GM18909 (cell line): ENCODE data around the gene PTPRN2.

Experiments
- ATAC-seq: cut with Tn5 transposase; IDR thresholded peaks from one replicate; pipeline ENCODE4 v1.9.1; 2021; ENCODE audit warnings: mild to moderate bottlenecking; ENCODE audit not compliant: unreplicated experiment, poor library complexity

Gene PTPRN2

GRCh38 chr7:158603773-158604755 is 16.4 kb upstream of the PTPRN2 start:
- peak; percentile 22 for ATAC-seq

- peak; percentile 70 for ATAC-seq
Observed at GRCh38 chr7:158602905-158603772, 15.5 kb upstream of the PTPRN2 start.

- ATAC-seq = no peak
Observed at GRCh38 chr7:158602041-158602440, 14.4 kb upstream of the PTPRN2 start.

GRCh38 chr7:158601090-158601489 is 13.5 kb upstream of the PTPRN2 start:
- ATAC-seq = no peak

GRCh38 chr7:158596745-158597144 is 9.1 kb upstream of the PTPRN2 start:
- no peak for ATAC-seq

- ATAC-seq = no peak
Observed at GRCh38 chr7:158596309-158596708, 8.7 kb upstream of the PTPRN2 start.

GRCh38 chr7:158595068-158595467 is 7.4 kb upstream of the PTPRN2 start:
- no peak for ATAC-seq

GRCh38 chr7:158592541-158592940 is 4.9 kb upstream of the PTPRN2 start:
- no peak for ATAC-seq

GRCh38 chr7:158591944-158592343 is 4.3 kb upstream of the PTPRN2 start:
- no peak for ATAC-seq

- ATAC-seq = no peak
Observed at GRCh38 chr7:158590181-158590530, 2.5 kb upstream of the PTPRN2 start.

GRCh38 chr7:158589653-158590052 is 2.0 kb upstream of the PTPRN2 start:
- no peak for ATAC-seq

- ATAC-seq = no peak
Observed at GRCh38 chr7:158588878-158589442, 1.3 kb upstream of the PTPRN2 start.

GRCh38 chr7:158588085-158588877 is 658 bp upstream of the PTPRN2 start:
- no peak for ATAC-seq

GRCh38 chr7:158586499-158587161 is 993 bp downstream of the PTPRN2 start:
- no peak for ATAC-seq

GRCh38 chr7:158585721-158586498 is 1.7 kb downstream of the PTPRN2 start:
- no peak for ATAC-seq

GRCh38 chr7:158584407-158584806 is 3.2 kb downstream of the PTPRN2 start:
- ATAC-seq = no peak

GRCh38 chr7:158583810-158584209 is 3.8 kb downstream of the PTPRN2 start:
- no peak for ATAC-seq

- no peak for ATAC-seq
Observed at GRCh38 chr7:158583143-158583542, 4.5 kb downstream of the PTPRN2 start.

- no peak for ATAC-seq
Observed at GRCh38 chr7:158582089-158582456, 5.5 kb downstream of the PTPRN2 start.
